ENCODE data around the gene MDM4. TPM values are rescaled to one million over a fixed set of nuclear protein-coding genes. Genes with fewer than 3 reads are reported as not detected.

Gene MDM4
- total RNA-seq, 1 experiment from 2014 or later: 49.6 TPM

DNA sequence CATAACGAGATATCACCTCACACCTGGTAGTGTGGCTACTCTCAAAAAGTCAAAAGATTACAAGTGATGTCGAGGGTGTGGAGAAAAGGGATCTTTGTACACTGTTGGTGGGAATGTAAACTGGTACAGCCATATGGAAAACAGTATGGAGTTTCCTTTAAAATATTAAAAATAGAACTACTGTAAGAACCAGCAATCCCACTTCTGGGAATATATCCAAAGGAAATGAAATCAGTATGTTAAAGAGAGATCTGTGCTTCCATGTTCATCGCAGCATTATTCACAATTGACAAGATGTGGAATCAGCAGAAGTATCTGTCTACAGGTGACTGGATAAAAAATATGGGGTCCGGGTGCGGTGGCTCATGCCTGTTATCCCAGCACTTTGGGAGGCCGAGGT lies 14.0 kb upstream of the MDM4 start:
- H3K79me1 ChIP-seq (ENCODE audit: insufficient read depth, low read depth, low read length, poor library complexity, severe bottlenecking): no peaks in the 10 kb centered on the region
- H4K5ac ChIP-seq (ENCODE audit: insufficient read length, low read depth, low read length): no peak overlapping the region
- no peak overlapping the region for H2BK5ac ChIP-seq (ENCODE audit: insufficient read length, low read length)
- H3K18ac ChIP-seq (ENCODE audit: insufficient read length, low read depth, low read length): no peak overlapping the region
- no peaks in the 10 kb centered on the region for H4K20me1 ChIP-seq (ENCODE audit: control insufficient read depth, insufficient read depth, insufficient read length)
- H2BK12ac ChIP-seq (ENCODE audit: insufficient read length, low read depth, low read length): no peak overlapping the region
- H3K27me3 ChIP-seq (ENCODE audit: insufficient read depth, low read length): no peaks in the 10 kb centered on the region
- H2BK120ac ChIP-seq (ENCODE audit: low read depth, low read length, poor library complexity, severe bottlenecking): no peak overlapping the region
- no peak for DNase-seq
- no peak overlapping the region for H2BK20ac ChIP-seq (ENCODE audit: low read depth, low read length, poor library complexity, severe bottlenecking)
- no peaks in the 10 kb centered on the region for H3K23me2 ChIP-seq (ENCODE audit: insufficient read length, low read depth, low read length, poor library complexity, severe bottlenecking)
- H3T11ph ChIP-seq (ENCODE audit: low read length): no peak overlapping the region
- Mint-ChIP-seq H3K36me3 (ENCODE audit: insufficient read depth in 1 of 3, low read depth in 3 of 3) (peaks cover 0 to 2% (median 0%) of the 10 kb centered on the region in 3 experiments; a peak in 1 of 7 replicates), H3K27me3 (ENCODE audit: low read depth) (peaks cover 12% of the 10 kb centered on the region), H3K4me3 (no peak overlapping the region), H3K27ac (no peak overlapping the region), H3K4me1 (peaks cover 11 to 14% of the 10 kb centered on the region in 2 experiments), H3K9me3 (peaks cover 5% of the 10 kb centered on the region in 2 experiments; a peak in 3 of 5 replicates)
- WGBS (ENCODE audit: extremely low coverage, insufficient read length, low lambda C conversion rate): no CpG with 5 or more reads among the region's 6 CpGs
- H4K8ac ChIP-seq (replicated peaks; ENCODE audit: insufficient read length, low read depth, low read length): no peak overlapping the region
- H3K27ac ChIP-seq (ENCODE audit: insufficient read length, low read depth, low read length): no peak overlapping the region
- H3K56ac ChIP-seq (ENCODE audit: insufficient read length, low read depth, low read length): no peak overlapping the region
- TF ChIP-seq, protein P1, sequence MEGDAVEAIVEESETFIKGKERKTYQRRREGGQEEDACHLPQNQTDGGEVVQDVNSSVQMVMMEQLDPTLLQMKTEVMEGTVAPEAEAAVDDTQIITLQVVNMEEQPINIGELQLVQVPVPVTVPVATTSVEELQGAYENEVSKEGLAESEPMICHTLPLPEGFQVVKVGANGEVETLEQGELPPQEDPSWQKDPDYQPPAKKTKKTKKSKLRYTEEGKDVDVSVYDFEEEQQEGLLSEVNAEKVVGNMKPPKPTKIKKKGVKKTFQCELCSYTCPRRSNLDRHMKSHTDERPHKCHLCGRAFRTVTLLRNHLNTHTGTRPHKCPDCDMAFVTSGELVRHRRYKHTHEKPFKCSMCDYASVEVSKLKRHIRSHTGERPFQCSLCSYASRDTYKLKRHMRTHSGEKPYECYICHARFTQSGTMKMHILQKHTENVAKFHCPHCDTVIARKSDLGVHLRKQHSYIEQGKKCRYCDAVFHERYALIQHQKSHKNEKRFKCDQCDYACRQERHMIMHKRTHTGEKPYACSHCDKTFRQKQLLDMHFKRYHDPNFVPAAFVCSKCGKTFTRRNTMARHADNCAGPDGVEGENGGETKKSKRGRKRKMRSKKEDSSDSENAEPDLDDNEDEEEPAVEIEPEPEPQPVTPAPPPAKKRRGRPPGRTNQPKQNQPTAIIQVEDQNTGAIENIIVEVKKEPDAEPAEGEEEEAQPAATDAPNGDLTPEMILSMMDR (conservative IDR thresholded peaks at IDR 0.05): no peak
- H3K4ac ChIP-seq (ENCODE audit: low read depth, low read length): no peak overlapping the region
- no peak overlapping the region for H3K23ac ChIP-seq (ENCODE audit: insufficient read length, low read depth, low read length)
- H3K4me2 ChIP-seq (ENCODE audit: insufficient read depth, insufficient read length, low read length): no peak overlapping the region
- no peak overlapping the region for H3K9ac ChIP-seq (ENCODE audit: extremely low read depth, insufficient read length, low read length)
- no peak overlapping the region for H2AK5ac ChIP-seq (ENCODE audit: insufficient read length, low read length)
- H3K79me2 ChIP-seq (ENCODE audit: insufficient read depth, low read length): no peaks in the 10 kb centered on the region
- H4K91ac ChIP-seq (ENCODE audit: insufficient read length, low read depth, low read length): no peak overlapping the region
- no peak overlapping the region for H2AFZ ChIP-seq (ENCODE audit: low read length)
- no peaks in the 10 kb centered on the region for H3K9me3 ChIP-seq (ENCODE audit: control insufficient read depth, low read depth, low read length)
- no peak overlapping the region for H2BK15ac ChIP-seq (ENCODE audit: low read depth, low read length)
- no peak overlapping the region for H3K14ac ChIP-seq (ENCODE audit: insufficient read depth, low read length)
- no peaks in the 10 kb centered on the region for H3K4me1 ChIP-seq (ENCODE audit: insufficient read depth, low read length)

All from H9 (cell line).